Heart left ventricle (tissue), 16 donors: ENCODE measurements around the gene ATXN1. TPM values are rescaled to one million over a fixed set of nuclear protein-coding genes. Genes with fewer than 3 reads are reported as not detected.

Experiments
- ATAC-seq, 4 donors: fragments of 200-7000 bp; cut with Tn5 transposase; one replicate each; pipeline ENCODE4 v1.9.1; 2020 to 2022; ENCODE audit warnings: moderate library complexity in 4 of 4, mild to moderate bottlenecking in 3 of 4, moderate number of reproducible peaks in 1 of 4
- DNase-seq, 5 donors: peaks; one replicate each; pipeline ENCODE4 v3.0.0-alpha.2; 2020
- H3K27ac ChIP-seq, 12 donors: fragments of 200-600 bp; sonication (generic) in 4 of 12; one replicate each; pipeline versions ENCODE4 v1.5.0 to v1.8.0; 2016 to 2022; ENCODE audit warnings: mild to moderate bottlenecking in 2 of 12
- H3K27me3 ChIP-seq, 9 donors: fragments of 200-600 bp; sonication (generic) in 2 of 9; one replicate each; pipeline versions ENCODE4 v1.5.1 to v1.8.0; 2016 to 2022; ENCODE audit warnings: mild to moderate bottlenecking in 3 of 9
- H3K36me3 ChIP-seq, 9 donors: fragments of 200-600 bp; sonication (generic) in 2 of 9; one replicate each; pipeline versions ENCODE4 v1.5.0 to v1.8.0; 2018 to 2022; ENCODE audit warnings: mild to moderate bottlenecking in 2 of 9
- H3K4me1 ChIP-seq, 12 donors: fragments of 200-600 bp; sonication (generic) in 4 of 12; one replicate each; pipeline versions ENCODE4 v1.5.0 to v1.8.0; 2016 to 2022; ENCODE audit warnings: mild to moderate bottlenecking in 3 of 12
- H3K4me3 ChIP-seq, 12 donors: fragments of 200-600 bp; sonication (generic) in 4 of 12; one replicate each; pipeline versions ENCODE4 v1.5.0 to v1.8.0; 2017 to 2022; ENCODE audit warnings: mild to moderate bottlenecking in 9 of 12, moderate library complexity in 4 of 12
- H3K9me3 ChIP-seq, 12 donors: fragments of 200-600 bp; sonication (generic) in 4 of 12; one replicate each; pipeline versions ENCODE4 v1.5.0 to v1.8.0; 2016 to 2022; ENCODE audit warnings: mild to moderate bottlenecking in 1 of 12
- CTCF ChIP-seq, 12 donors: fragments of 200-600 bp; sonication (generic) in 4 of 12; IDR thresholded peaks; one replicate each; pipeline versions ENCODE4 v1.5.0 to v1.8.0; 2018 to 2022; ENCODE audit warnings: antibody characterized with exemption in 12 of 12, mild to moderate bottlenecking in 5 of 12
- POLR2A ChIP-seq, 2 donors: fragments of 450-650 bp; IDR thresholded peaks; one replicate each; pipeline ENCODE4 v1.6.1; 2017; ENCODE audit warnings: antibody characterized with exemption in 2 of 2, mild to moderate bottlenecking in 2 of 2, moderate library complexity in 2 of 2
- WGBS, 4 donors: extraction: QIAGEN DNeasy Blood & Tissue Kit in 2 of 4; methylation state at CpG; one replicate each; pipeline versions ENCODE4 v1.1.5 to v1.1.7; 2013 to 2018; 5-methylcytosine and 5-hydroxymethylcytosine counted together
- intact Hi-C, 10 donors: fragments of 100-400 bp; cut with DNase I; formaldehyde crosslinking; loops; one replicate each; pipeline versions ENCODE4 v1.11.1 to v1.14.2; 2022
- polyA plus RNA-seq, 2 donors: library from polyadenylated mRNA; stranded (reverse); fragments of 200-250 nt; gene quantifications; one replicate each; pipeline ENCODE4 v1.2.3, GENCODE V29; 2013
- total RNA-seq, 9 donors: library from RNA; depleted of rRNA in 2 of 9; stranded (reverse); fragments of >200 nt in 2 of 9; fragmentation: NEBNext Ultra II Directional in 3 of 9; extraction: Animal tissue kit (Norgen Biotek cat#: 25700) in 3 of 9; gene quantifications; one replicate each; pipeline versions ENCODE4 v1.1.0 to v1.2.4, GENCODE V29; 2016 to 2023
- donor health status: ischemic (EF 13 %, LVEDD 7.1; RV severe dilation, severe dysfunction).
- donor health status: healthy with polysubstance abuse.
- donor health status: DM: no; HTN: yes; CAD: no.
- donor health status: DM: no; HTN: no; CAD: no.
- donor health status: ischemic (EF 25% LVEDD 6.9; RV normal size, moderate dysfunction).
- donor health status: ischemic (EF 25% LVEDD 5.7; RV mildly dilated, moderate dysfunction).
- donor health status: healthy.
- donor health status: DM: yes; HTN: yes; CAD: no.
- donor health status: ischemic (EF 35%, LVEDD 5.7; RV mildly dilated, moderate dysfunction).
- donor health status: nonischemic (EF 11% LVEDD 7.7; RV severe dilation, severe dysfunction).
- donor health status: DM: yes; HTN: yes; CAD: no.
- donor health status: PGD.
- donor health status: ischemic (EF 29% LVEDD 5.4; RV normal size, mild dysfunction).
- donor health status: nonischemic (EF 23%, LVEDD 6.1; RV moderate dilation, normal function).

ATXN1 gene
- total and polyA plus RNA-seq, 11 donors: 8.7 to 51.8 (median 36.0) TPM

DNA sequence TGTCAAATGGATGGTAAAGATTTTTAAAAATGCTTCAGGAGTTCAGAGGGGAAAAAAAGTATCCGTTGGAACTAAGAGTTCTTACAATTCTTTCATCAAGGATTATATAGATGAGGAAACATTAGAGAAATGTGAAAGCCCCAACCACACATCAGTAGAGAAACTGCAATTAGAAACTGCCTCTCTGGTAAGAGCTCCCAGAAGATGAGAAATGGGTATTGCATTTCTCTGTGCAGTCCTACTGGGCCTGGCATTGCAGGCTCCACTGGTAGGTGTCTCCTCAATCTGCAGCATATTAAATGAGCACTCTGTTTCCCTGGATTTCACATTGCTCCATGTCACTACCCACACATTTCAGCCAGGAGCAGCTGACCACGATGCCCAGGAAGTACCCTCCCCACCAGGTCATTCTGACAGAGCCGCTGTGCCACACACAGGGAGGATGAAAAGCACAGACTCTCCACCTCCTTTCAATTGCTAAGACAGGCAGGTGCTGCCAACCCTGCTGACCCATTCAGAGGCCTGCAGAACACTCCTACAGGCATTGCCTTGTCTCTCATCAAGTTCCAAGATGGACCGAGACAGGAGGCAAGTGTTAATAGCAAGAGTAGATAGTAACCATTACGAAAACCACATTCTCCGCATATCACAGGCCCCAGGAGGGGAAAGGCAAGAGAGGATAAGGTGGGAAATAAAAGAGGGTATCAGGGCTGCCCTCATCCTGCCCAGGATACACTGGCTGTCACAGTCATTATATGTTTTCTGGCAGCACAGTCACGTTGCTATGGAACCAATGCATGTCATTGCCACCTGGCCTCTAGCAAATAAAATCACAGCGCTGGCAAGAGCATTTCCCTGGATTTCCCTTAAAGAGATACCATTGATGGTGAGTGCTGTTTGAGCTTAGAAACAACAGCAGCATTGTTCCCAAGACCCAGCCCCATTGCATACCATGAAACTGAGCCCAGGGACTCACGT, 241.7 kb downstream of the ATXN1 start:
- DNase-seq (no peak), ATAC-seq (peak; percentile 28 to 66 (median 56))
- Histone ChIP-seq H3K27me3 (no peaks in the 10 kb centered on the region), H3K27ac (peak overlapping the region in 2 of 12 donors; percentile 5 to 23), H3K9me3 (no peaks in the 10 kb centered on the region), H3K4me1 (peaks cover 0 to 29% (median 13%) of the 10 kb centered on the region in 12 donors), H3K36me3 (peaks cover 0 to 25% (median 12%) of the 10 kb centered on the region in 9 donors), H3K4me3 (no peak overlapping the region)
- TF ChIP-seq CTCF (IDR thresholded peaks at IDR 0.05) (no peak), POLR2A (IDR thresholded peaks at IDR 0.05) (no peak)
- intact Hi-C loops: loop anchor here in 6 of 10 donors (10.0 kb wide), 3 partner anchors 185 to 565 kb away; no protein-coding TSS in a partner anchor
- 50 to 62% (median 54%) methylated on average over 9 of the region's 9 CpGs for WGBS, 4 donors

- ATAC-seq: no peak
- intact Hi-C loops: loop anchor here in 6 of 10 donors (10.0 kb wide), 3 partner anchors 183 to 567 kb away; no protein-coding TSS in a partner anchor
These were observed 243.0 kb downstream of the ATXN1 start for GRCh38 chr6:16518265-16518664.

GRCh38 chr6:16514249-16514648, 247.0 kb downstream of the ATXN1 start:
- H3K4me1 ChIP-seq: peaks cover 0 to 60% (median 35%) of the 10 kb centered on the region in 12 donors
- ATAC-seq (peak; percentile 27 to 57 (median 30)), DNase-seq (no peak)
- TF ChIP-seq CTCF (IDR thresholded peaks at IDR 0.05) (peak in 11 of 12 donors; percentile 22 to 61 (median 36)), POLR2A (IDR thresholded peaks at IDR 0.05) (no peak)
- no peaks in the 10 kb centered on the region for H3K27me3 ChIP-seq
- H3K36me3 ChIP-seq: no peaks in the 10 kb centered on the region
- H3K27ac ChIP-seq: no peak overlapping the region
- WGBS, 4 donors: 35 to 46% (median 39%) methylated on average over 8 of the region's 8 CpGs
- H3K4me3 ChIP-seq: no peak overlapping the region
- no peaks in the 10 kb centered on the region for H3K9me3 ChIP-seq
- intact Hi-C loops: loop anchor here (2.0 to 10.0 kb wide), 9 partner anchors 172 to 573 kb away; partner anchors contain the start of gene ATXN1 (in 5 of the 10)

More at GRCh38 chr6:16518265-16518664, 243.0 kb downstream of the ATXN1 start:
- H3K4me3 ChIP-seq: no peak overlapping the region
- no peak for DNase-seq
- peaks cover 0 to 40% (median 17%) of the 10 kb centered on the region in 12 donors for H3K4me1 ChIP-seq
- no peaks in the 10 kb centered on the region for H3K9me3 ChIP-seq
- H3K27ac ChIP-seq: no peak overlapping the region
- TF ChIP-seq POLR2A (IDR thresholded peaks at IDR 0.05) (no peak), CTCF (IDR thresholded peaks at IDR 0.05) (no peak)
- H3K36me3 ChIP-seq: peaks cover 0 to 25% (median 12%) of the 10 kb centered on the region in 9 donors
- 73 to 83% (median 80%) methylated on average over 5 of the region's 5 CpGs for WGBS, 4 donors
- no peaks in the 10 kb centered on the region for H3K27me3 ChIP-seq
